ENCODE data around the gene FOXK1. TPM values are rescaled to one million over a fixed set of nuclear protein-coding genes. Genes with fewer than 3 reads are reported as not detected.
"Not testable (repeated sequence)": the region's sequence is repeated elsewhere in the genome, so short reads cannot be mapped to it uniquely, and the experiment has no call there.

FOXK1 gene
- polyA plus RNA-seq, 12 donors = 11.8 to 92.4 (median 17.9) TPM

- no peak for DNase-seq
These were observed 18.7 kb upstream of the FOXK1 start for GRCh38 chr7:4663239-4664018.

- DNase-seq = no peak
These were observed 16.4 kb upstream of the FOXK1 start for GRCh38 chr7:4665661-4666060.

- no peak for DNase-seq
These were observed 14.2 kb upstream of the FOXK1 start for GRCh38 chr7:4667776-4668509.

GRCh38 chr7:4668510-4668847 is 13.6 kb upstream of the FOXK1 start:
- no peak for DNase-seq

GRCh38 chr7:4670791-4671190 is 11.3 kb upstream of the FOXK1 start:
- DNase-seq = no peak

GRCh38 chr7:4675771-4676367 is 6.2 kb upstream of the FOXK1 start:
- no peak for DNase-seq

- DNase-seq = not testable (repeated sequence)
These were observed 4.6 kb upstream of the FOXK1 start for GRCh38 chr7:4677518-4677917.

GRCh38 chr7:4681218-4681851 is 760 bp upstream of the FOXK1 start:
- no peak for DNase-seq

GRCh38 chr7:4682621-4683042 is 537 bp downstream of the FOXK1 start:
- DNase-seq = no peak

- DNase-seq = no peak
These were observed 1.2 kb downstream of the FOXK1 start for GRCh38 chr7:4683043-4683883.

GRCh38 chr7:4683884-4684565 is 1.9 kb downstream of the FOXK1 start:
- DNase-seq = no peak

- no peak for DNase-seq
These were observed 2.8 kb downstream of the FOXK1 start for GRCh38 chr7:4684846-4685245.

- DNase-seq = not testable (repeated sequence)
These were observed 3.6 kb downstream of the FOXK1 start for GRCh38 chr7:4685676-4686075.

GRCh38 chr7:4687956-4688355 is 5.9 kb downstream of the FOXK1 start:
- DNase-seq = no peak

GRCh38 chr7:4689151-4689550 is 7.1 kb downstream of the FOXK1 start:
- DNase-seq = no peak

GRCh38 chr7:4689668-4690067 is 7.6 kb downstream of the FOXK1 start:
- DNase-seq = no peak

GRCh38 chr7:4690953-4691856 is 9.1 kb downstream of the FOXK1 start:
- DNase-seq = no peak

- peak; percentile 79 for DNase-seq
These were observed 10.0 kb downstream of the FOXK1 start for GRCh38 chr7:4692055-4692454.

- not testable (repeated sequence) for DNase-seq
These were observed 10.5 kb downstream of the FOXK1 start for GRCh38 chr7:4692622-4693021.

- DNase-seq = no peak
These were observed 11.1 kb downstream of the FOXK1 start for GRCh38 chr7:4693152-4693551.

Measured in muscle of arm (tissue), 12 donors.